BLaER1 (cell line): Measurements from ENCODE around the gene PRR20B.
"Not testable (repeated sequence)": the region's sequence is repeated elsewhere in the genome, so short reads cannot be mapped to it uniquely, and the experiment has no call there.

Experiments
- H3K27ac ChIP-seq: shearing (Covaris generic); formaldehyde crosslinking; 2 replicates; pipeline ENCODE4 v1.8.1; 2022
- H3K27me3 ChIP-seq: shearing (Covaris generic); formaldehyde crosslinking; 2 replicates; pipeline ENCODE4 v1.8.1; 2022
- H3K36me3 ChIP-seq: shearing (Covaris generic); formaldehyde crosslinking; 2 replicates; pipeline ENCODE4 v1.8.1; 2022
- H3K4me1 ChIP-seq: shearing (Covaris generic); formaldehyde crosslinking; 2 replicates; pipeline ENCODE4 v1.8.1; 2022
- H3K4me2 ChIP-seq: shearing (Covaris generic); formaldehyde crosslinking; 2 replicates; pipeline ENCODE4 v1.8.1; 2022
- H3K4me3 ChIP-seq: shearing (Covaris generic); formaldehyde crosslinking; 2 replicates; pipeline ENCODE4 v1.8.1; 2022
- H3K9ac ChIP-seq: shearing (Covaris generic); formaldehyde crosslinking; 2 replicates; pipeline ENCODE4 v1.8.1; 2022
- H3K9me3 ChIP-seq: shearing (Covaris generic); formaldehyde crosslinking; 2 replicates; pipeline ENCODE4 v1.8.1; 2022
- H4K20me1 ChIP-seq: shearing (Covaris generic); formaldehyde crosslinking; 2 replicates; pipeline ENCODE4 v1.8.1; 2022
- Cebpa-rat ChIP-seq: shearing (Covaris generic); IDR thresholded peaks from 2 replicates; pipeline ENCODE4 v1.8.1; 2022

Gene PRR20B

GRCh38 chr13:57147188-57147587 is at the start of gene PRR20B:
TSS of gene PRR20B (plus strand) at chr13:57147488. CDS start at chr13:57147875, 387 bp downstream.
- not testable (repeated sequence) for H3K9me3 ChIP-seq, H3K27me3 ChIP-seq, H4K20me1 ChIP-seq, H3K4me2 ChIP-seq, H3K36me3 ChIP-seq, H3K27ac ChIP-seq, H3K4me1 ChIP-seq, H3K4me3 ChIP-seq, H3K9ac ChIP-seq

- no peak overlapping the region for H3K9ac ChIP-seq
- H3K4me2 ChIP-seq: no peak overlapping the region
- H3K9me3 ChIP-seq: no peaks in the 10 kb centered on the region
- H3K4me3 ChIP-seq: no peak overlapping the region
- no peaks in the 10 kb centered on the region for H3K27me3 ChIP-seq
- H3K4me1 ChIP-seq: no peaks in the 10 kb centered on the region
- no peaks in the 10 kb centered on the region for H4K20me1 ChIP-seq
- no peak overlapping the region for H3K27ac ChIP-seq
- no peaks in the 10 kb centered on the region for H3K36me3 ChIP-seq
- no peak for TF ChIP-seq Cebpa-rat
Measured at GRCh38 chr13:57114945-57115344, 32.3 kb upstream of the PRR20B start.

GRCh38 chr13:57123681-57124080 is 23.6 kb upstream of the PRR20B start:
- no peaks in the 10 kb centered on the region for H3K36me3 ChIP-seq
- no peaks in the 10 kb centered on the region for H3K27me3 ChIP-seq
- H4K20me1 ChIP-seq: no peaks in the 10 kb centered on the region
- no peak for TF ChIP-seq Cebpa-rat
- H3K4me1 ChIP-seq: no peaks in the 10 kb centered on the region
- H3K9ac ChIP-seq: no peak overlapping the region
- no peaks in the 10 kb centered on the region for H3K9me3 ChIP-seq
- H3K4me2 ChIP-seq: no peak overlapping the region
- no peak overlapping the region for H3K4me3 ChIP-seq
- H3K27ac ChIP-seq: no peak overlapping the region

- H3K27ac ChIP-seq: no peak overlapping the region
- H3K9me3 ChIP-seq: no peaks in the 10 kb centered on the region
- no peak overlapping the region for H3K4me3 ChIP-seq
- no peak for TF ChIP-seq Cebpa-rat
- no peaks in the 10 kb centered on the region for H4K20me1 ChIP-seq
- H3K4me1 ChIP-seq: no peaks in the 10 kb centered on the region
- no peak overlapping the region for H3K9ac ChIP-seq
- H3K36me3 ChIP-seq: no peaks in the 10 kb centered on the region
- no peak overlapping the region for H3K4me2 ChIP-seq
- H3K27me3 ChIP-seq: no peaks in the 10 kb centered on the region
Measured at GRCh38 chr13:57128909-57129308, 18.4 kb upstream of the PRR20B start.

GRCh38 chr13:57136093-57136492 is 11.2 kb upstream of the PRR20B start:
- H3K27ac ChIP-seq: no peak overlapping the region
- no peaks in the 10 kb centered on the region for H3K27me3 ChIP-seq
- no peaks in the 10 kb centered on the region for H3K36me3 ChIP-seq
- no peak overlapping the region for H3K4me2 ChIP-seq
- H4K20me1 ChIP-seq: no peaks in the 10 kb centered on the region
- H3K4me3 ChIP-seq: no peak overlapping the region
- H3K9me3 ChIP-seq: no peaks in the 10 kb centered on the region
- TF ChIP-seq Cebpa-rat: no peak
- no peaks in the 10 kb centered on the region for H3K4me1 ChIP-seq
- no peak overlapping the region for H3K9ac ChIP-seq

GRCh38 chr13:57137585-57137984 is 9.7 kb upstream of the PRR20B start:
- no peak overlapping the region for H3K4me2 ChIP-seq
- H3K27me3 ChIP-seq: no peaks in the 10 kb centered on the region
- H3K4me1 ChIP-seq: no peaks in the 10 kb centered on the region
- no peaks in the 10 kb centered on the region for H3K36me3 ChIP-seq
- no peak overlapping the region for H3K9ac ChIP-seq
- no peak overlapping the region for H3K4me3 ChIP-seq
- H4K20me1 ChIP-seq: no peaks in the 10 kb centered on the region
- H3K9me3 ChIP-seq: no peaks in the 10 kb centered on the region
- H3K27ac ChIP-seq: no peak overlapping the region
- TF ChIP-seq Cebpa-rat: no peak

GRCh38 chr13:57138988-57139387 is 8.3 kb upstream of the PRR20B start:
- H3K9me3 ChIP-seq: no peaks in the 10 kb centered on the region
- no peak overlapping the region for H3K9ac ChIP-seq
- no peak overlapping the region for H3K27ac ChIP-seq
- no peaks in the 10 kb centered on the region for H3K27me3 ChIP-seq
- H4K20me1 ChIP-seq: no peaks in the 10 kb centered on the region
- no peak overlapping the region for H3K4me3 ChIP-seq
- no peak for TF ChIP-seq Cebpa-rat
- H3K4me2 ChIP-seq: no peak overlapping the region
- H3K4me1 ChIP-seq: no peaks in the 10 kb centered on the region
- H3K36me3 ChIP-seq: no peaks in the 10 kb centered on the region

GRCh38 chr13:57139781-57140180 is 7.5 kb upstream of the PRR20B start:
- H3K9me3 ChIP-seq, H3K4me2 ChIP-seq, H3K27me3 ChIP-seq, H3K27ac ChIP-seq, H3K36me3 ChIP-seq, H3K9ac ChIP-seq, H4K20me1 ChIP-seq, H3K4me1 ChIP-seq, H3K4me3 ChIP-seq: not testable (repeated sequence)

GRCh38 chr13:57140235-57140968 is 6.9 kb upstream of the PRR20B start, which contains the start of gene PRR20A:
TSS of gene PRR20A (plus strand) at chr13:57140918. CDS start at chr13:57141305, 387 bp downstream.
- not testable (repeated sequence) for H3K27ac ChIP-seq, H3K27me3 ChIP-seq

GRCh38 chr13:57148106-57148505 is 818 bp downstream of the PRR20B start:
- not testable (repeated sequence) for H3K27ac ChIP-seq, H3K4me1 ChIP-seq, H3K36me3 ChIP-seq

More at GRCh38 chr13:57140235-57140968, 6.9 kb upstream of the PRR20B start, which contains the start of gene PRR20A:
- not testable (repeated sequence) for H3K9me3 ChIP-seq, H4K20me1 ChIP-seq, H3K4me3 ChIP-seq, H3K36me3 ChIP-seq, H3K4me1 ChIP-seq, H3K4me2 ChIP-seq, H3K9ac ChIP-seq

GRCh38 chr13:57153761-57154160 is 6.5 kb downstream of the PRR20B start, which contains the start of gene PRR20C:
TSS of gene PRR20C (plus strand) at chr13:57154061. CDS start at chr13:57154448, 387 bp downstream.
- H3K27ac ChIP-seq, H3K4me2 ChIP-seq, H4K20me1 ChIP-seq, H3K9ac ChIP-seq, H3K36me3 ChIP-seq, H3K27me3 ChIP-seq, H3K4me1 ChIP-seq, H3K4me3 ChIP-seq, H3K9me3 ChIP-seq: not testable (repeated sequence)

More at GRCh38 chr13:57148106-57148505, 818 bp downstream of the PRR20B start:
- not testable (repeated sequence) for H3K9ac ChIP-seq, H3K9me3 ChIP-seq, H4K20me1 ChIP-seq, H3K27me3 ChIP-seq, H3K4me2 ChIP-seq, H3K4me3 ChIP-seq

- H3K36me3 ChIP-seq, H4K20me1 ChIP-seq, H3K9me3 ChIP-seq, H3K27me3 ChIP-seq, H3K4me2 ChIP-seq, H3K9ac ChIP-seq, H3K4me3 ChIP-seq, H3K4me1 ChIP-seq, H3K27ac ChIP-seq: not testable (repeated sequence)
Measured at GRCh38 chr13:57160332-57160731, 13.0 kb downstream of the PRR20B start, which contains the start of gene PRR20D. TSS of gene PRR20D (plus strand) at chr13:57160632. CDS start at chr13:57161019, 387 bp downstream.

GRCh38 chr13:57166897-57167296 is 19.6 kb downstream of the PRR20B start, which contains the start of gene PRR20E:
TSS of gene PRR20E (plus strand) at chr13:57167197. CDS start at chr13:57167584, 387 bp downstream.
- not testable (repeated sequence) for H3K27ac ChIP-seq, H3K4me3 ChIP-seq, H3K27me3 ChIP-seq, H3K4me2 ChIP-seq, H3K9me3 ChIP-seq, H3K4me1 ChIP-seq, H4K20me1 ChIP-seq, H3K9ac ChIP-seq, H3K36me3 ChIP-seq
